ENCODE data around the gene C1orf105. TPM values are rescaled to one million over a fixed set of nuclear protein-coding genes. Genes with fewer than 3 reads are reported as not detected.

Gene C1orf105
- total and polyA plus RNA-seq, 2 of the 13 experiments (the other 11 are each of a cell fraction or from before 2014, with no cell fraction given): 0.15 to 0.45 TPM

DNA sequence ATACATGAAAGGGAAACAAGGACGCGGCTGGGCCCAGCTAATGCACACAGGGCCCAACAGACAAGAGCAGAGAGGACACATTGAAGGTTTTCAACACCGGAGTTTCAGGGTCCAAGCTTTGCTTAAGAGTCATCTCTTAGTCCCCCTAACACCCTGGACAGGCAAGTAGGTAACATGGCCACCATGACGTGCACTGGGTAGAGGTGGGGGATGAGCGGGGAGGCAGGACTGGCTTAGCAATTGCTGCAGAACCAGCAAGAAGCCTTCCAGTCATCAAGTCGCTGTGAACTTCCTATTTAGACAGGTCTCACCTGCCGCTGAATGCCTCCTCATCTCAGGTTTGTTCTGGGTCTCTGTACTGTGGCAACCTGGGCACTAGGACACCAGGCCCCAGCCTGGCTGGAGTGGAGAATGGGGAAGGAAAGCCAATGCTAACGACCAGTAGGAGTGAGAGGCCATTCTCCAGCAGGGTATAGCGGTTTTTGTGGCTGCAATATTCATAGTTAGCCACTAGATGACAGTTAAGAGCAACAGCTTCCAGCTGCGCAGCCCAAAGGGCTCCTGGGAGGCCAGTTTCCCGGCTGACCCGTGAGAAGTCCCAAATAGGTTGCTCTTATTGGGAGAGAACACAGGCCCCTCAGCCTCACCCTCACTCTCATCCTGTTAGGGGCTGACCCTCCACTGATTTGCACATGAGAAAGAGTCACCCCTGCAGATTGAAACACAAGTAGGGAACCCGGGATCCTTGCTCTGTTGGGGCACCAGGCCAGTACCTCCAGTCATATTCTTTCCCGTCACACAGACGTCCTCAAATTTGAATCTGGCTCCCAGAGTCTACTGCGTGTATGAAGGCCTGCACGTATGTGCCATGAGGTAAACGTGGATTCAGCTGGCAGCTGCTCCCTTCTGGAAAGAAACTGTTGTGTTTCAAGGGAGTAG is 29.4 kb downstream of the C1orf105 start (continued):
- TF ChIP-seq REST (IDR thresholded peaks at IDR 0.05; ENCODE audit: borderline replicate concordance in 1 of 2, low read depth in 1 of 2, low read length in 2 of 2) (0 out of 4 replicates have a peak, but pooled peaks of 1 of the 2 experiments have one; percentile 15), PHF8 (CRISPR knock-in tag; IDR thresholded peaks at IDR 0.05) (peak; percentile 74), IKZF4 (CRISPR knock-in tag; IDR thresholded peaks at IDR 0.05; ENCODE audit: borderline replicate concordance, low read depth, not compliant biosample characterization) (no peak), HOXA3 (CRISPR knock-in tag; IDR thresholded peaks at IDR 0.05) (peak; percentile 49; the same call in 1 of the 2 replicates), ZNF543 (CRISPR knock-in tag; IDR thresholded peaks at IDR 0.05) (0 out of 2 replicates have a peak, but pooled peaks have one; percentile 55), MEIS1 (CRISPR knock-in tag; IDR thresholded peaks at IDR 0.05; ENCODE audit: borderline replicate concordance) (no peak), ZNF639 (CRISPR knock-in tag; conservative IDR thresholded peaks at IDR 0.05) (no peak), ATF2 (CRISPR knock-in tag; IDR thresholded peaks at IDR 0.05) (no peak), DNMT3B (CRISPR knock-in tag; conservative IDR thresholded peaks at IDR 0.05) (no peak), RARA (CRISPR knock-in tag; IDR thresholded peaks at IDR 0.05) (0 out of 2 replicates have a peak, but pooled peaks have one; percentile 42), ATF7-NPFF (CRISPR knock-in tag; IDR thresholded peaks at IDR 0.05; ENCODE audit: low read depth) (no peak), ZNF792 (CRISPR knock-in tag; IDR thresholded peaks at IDR 0.05) (0 out of 2 replicates have a peak, but pooled peaks have one; percentile 10), DR1 (CRISPR knock-in tag; IDR thresholded peaks at IDR 0.05) (no peak), CEBPG (CRISPR knock-in tag; IDR thresholded peaks at IDR 0.05) (no peak; the same call in 1 of the 2 replicates), FOXP1 (IDR thresholded peaks at IDR 0.05) (no peak), FOXP1 (CRISPR knock-in tag; IDR thresholded peaks at IDR 0.05) (no peak), ZNF557 (CRISPR knock-in tag; IDR thresholded peaks at IDR 0.05) (no peak)
- TF ChIP-seq, protein P1, sequence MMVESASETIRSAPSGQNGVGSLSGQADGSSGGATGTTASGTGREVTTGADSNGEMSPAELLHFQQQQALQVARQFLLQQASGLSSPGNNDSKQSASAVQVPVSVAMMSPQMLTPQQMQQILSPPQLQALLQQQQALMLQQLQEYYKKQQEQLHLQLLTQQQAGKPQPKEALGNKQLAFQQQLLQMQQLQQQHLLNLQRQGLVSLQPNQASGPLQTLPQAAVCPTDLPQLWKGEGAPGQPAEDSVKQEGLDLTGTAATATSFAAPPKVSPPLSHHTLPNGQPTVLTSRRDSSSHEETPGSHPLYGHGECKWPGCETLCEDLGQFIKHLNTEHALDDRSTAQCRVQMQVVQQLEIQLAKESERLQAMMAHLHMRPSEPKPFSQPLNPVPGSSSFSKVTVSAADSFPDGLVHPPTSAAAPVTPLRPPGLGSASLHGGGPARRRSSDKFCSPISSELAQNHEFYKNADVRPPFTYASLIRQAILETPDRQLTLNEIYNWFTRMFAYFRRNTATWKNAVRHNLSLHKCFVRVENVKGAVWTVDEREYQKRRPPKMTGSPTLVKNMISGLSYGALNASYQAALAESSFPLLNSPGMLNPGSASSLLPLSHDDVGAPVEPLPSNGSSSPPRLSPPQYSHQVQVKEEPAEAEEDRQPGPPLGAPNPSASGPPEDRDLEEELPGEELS (CRISPR knock-in tag; IDR thresholded peaks at IDR 0.05): 0 out of 2 replicates have a peak, but pooled peaks have one; percentile 46

Data from HepG2 (cell line).